ENCODE measurements around the gene KIF21B. TPM values are rescaled to one million over a fixed set of nuclear protein-coding genes. Genes with fewer than 3 reads are reported as not detected.

KIF21B gene
- total RNA-seq, 1 experiment from 2014 or later = 2.6 TPM

GRCh38 chr1:200990114-200990513 is 33.4 kb downstream of the KIF21B start:
- Mint-ChIP-seq H3K27me3 (ENCODE audit: insufficient read depth, unreplicated experiment) (no peaks in the 10 kb centered on the region), H3K27ac (ENCODE audit: unreplicated experiment) (no peak overlapping the region), H3K4me3 (ENCODE audit: unreplicated experiment) (no peak overlapping the region), H3K36me3 (ENCODE audit: insufficient read depth, unreplicated experiment) (no peaks in the 10 kb centered on the region), H3K9me3 (ENCODE audit: unreplicated experiment) (no peaks in the 10 kb centered on the region), H3K4me1 (ENCODE audit: low read depth, unreplicated experiment) (no peaks in the 10 kb centered on the region)
- H3K9me3 ChIP-seq = no peaks in the 10 kb centered on the region
- H3K36me3 ChIP-seq (ENCODE audit: control insufficient read depth, insufficient read depth, low read length) = no peaks in the 10 kb centered on the region
- intact Hi-C loops (cut with micrococcal nuclease; ENCODE audit: unreplicated experiment) = no loop called here
- H3K4me3 ChIP-seq (ENCODE audit: low read depth, low read length) = no peak overlapping the region
- no peaks in the 10 kb centered on the region for H3K27me3 ChIP-seq (replicated peaks; ENCODE audit: control insufficient read depth, insufficient read depth, low read length)
- ChIA-PET POLR2A (no interaction called here), CTCF (no interaction called here)
- H3K4me1 ChIP-seq = no peaks in the 10 kb centered on the region
- no peak for DNase-seq
- no peak for TF ChIP-seq CTCF (IDR thresholded peaks at IDR 0.05; ENCODE audit: insufficient read depth in 1 of 2, low read depth in 1 of 2, low read length in 1 of 2, severe bottlenecking in 1 of 2, unreplicated experiment in 1 of 2)
- no TSS peak for BruUV-seq (replicated peaks)

DNA sequence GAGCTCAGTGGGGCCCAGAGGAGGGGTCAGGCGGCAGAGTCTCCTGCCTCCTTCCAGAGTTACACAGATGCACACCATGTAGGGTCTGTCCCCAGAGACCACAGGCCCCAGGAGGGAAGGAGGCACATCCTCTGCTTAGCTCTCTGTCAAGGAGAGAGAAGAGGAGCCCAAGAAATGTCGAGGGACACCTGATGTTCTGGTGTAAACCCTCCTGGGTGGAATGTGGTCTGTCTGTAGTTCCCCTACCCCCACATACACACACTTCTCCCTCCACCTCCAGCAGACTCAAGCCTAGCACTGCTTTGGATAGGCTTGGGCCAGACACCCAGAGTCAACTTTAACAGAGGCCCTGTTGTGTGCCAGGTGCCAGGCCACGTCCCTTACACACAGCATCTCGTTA is 34.2 kb downstream of the KIF21B start:
- Mint-ChIP-seq H3K9me3 (ENCODE audit: unreplicated experiment) (no peaks in the 10 kb centered on the region), H3K27ac (ENCODE audit: unreplicated experiment) (no peak overlapping the region), H3K27me3 (ENCODE audit: insufficient read depth, unreplicated experiment) (no peaks in the 10 kb centered on the region), H3K4me3 (ENCODE audit: unreplicated experiment) (no peak overlapping the region), H3K36me3 (ENCODE audit: insufficient read depth, unreplicated experiment) (no peaks in the 10 kb centered on the region), H3K4me1 (ENCODE audit: low read depth, unreplicated experiment) (no peaks in the 10 kb centered on the region)
- Histone ChIP-seq H3K4me3 (ENCODE audit: low read depth, low read length) (no peak overlapping the region), H3K4me1 (no peaks in the 10 kb centered on the region), H3K36me3 (ENCODE audit: control insufficient read depth, insufficient read depth, low read length) (no peaks in the 10 kb centered on the region), H3K9me3 (no peaks in the 10 kb centered on the region), H3K27me3 (replicated peaks; ENCODE audit: control insufficient read depth, insufficient read depth, low read length) (no peaks in the 10 kb centered on the region)
- intact Hi-C loops (cut with micrococcal nuclease; ENCODE audit: unreplicated experiment) = no loop called here
- no TSS peak for BruUV-seq (replicated peaks)
- ChIA-PET CTCF (no interaction called here), POLR2A (no interaction called here)
- no peak for DNase-seq
- TF ChIP-seq CTCF (IDR thresholded peaks at IDR 0.05; ENCODE audit: insufficient read depth in 1 of 2, low read depth in 1 of 2, low read length in 1 of 2, severe bottlenecking in 1 of 2, unreplicated experiment in 1 of 2) = no peak

DNA sequence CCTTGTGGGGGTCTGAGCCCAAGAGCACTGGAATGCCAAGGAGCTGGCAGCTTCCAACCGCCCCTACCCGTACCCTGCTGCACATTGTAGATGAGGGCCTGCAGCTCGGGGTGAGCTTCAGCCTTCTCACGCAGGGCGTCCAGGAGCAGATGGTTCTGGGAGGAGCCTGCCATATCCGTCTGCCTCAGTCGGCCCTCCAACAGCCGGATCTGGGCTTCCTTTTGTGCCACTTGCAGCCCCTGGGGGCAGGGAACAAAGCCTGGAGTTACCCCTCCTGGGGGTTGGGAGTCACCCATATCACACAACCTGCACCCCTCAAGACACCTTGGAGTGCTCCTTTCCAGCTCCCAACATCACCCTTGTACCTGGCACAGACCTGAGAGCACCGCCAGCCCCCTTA is 34.8 kb downstream of the KIF21B start:
- H3K27ac Mint-ChIP-seq (ENCODE audit: unreplicated experiment) = no peak overlapping the region
- H3K4me3 Mint-ChIP-seq (ENCODE audit: unreplicated experiment) = no peak overlapping the region
- Histone ChIP-seq H3K9me3 (no peaks in the 10 kb centered on the region), H3K4me1 (no peaks in the 10 kb centered on the region), H3K27me3 (replicated peaks; ENCODE audit: control insufficient read depth, insufficient read depth, low read length) (no peaks in the 10 kb centered on the region), H3K4me3 (ENCODE audit: low read depth, low read length) (no peak overlapping the region), H3K36me3 (ENCODE audit: control insufficient read depth, insufficient read depth, low read length) (no peaks in the 10 kb centered on the region)
- no peaks in the 10 kb centered on the region for H3K27me3 Mint-ChIP-seq (ENCODE audit: insufficient read depth, unreplicated experiment)
- ChIA-PET CTCF (no interaction called here), POLR2A (no interaction called here)
- BruUV-seq (replicated peaks) = no TSS peak
- TF ChIP-seq CTCF (IDR thresholded peaks at IDR 0.05; ENCODE audit: insufficient read depth in 1 of 2, low read depth in 1 of 2, low read length in 1 of 2, severe bottlenecking in 1 of 2, unreplicated experiment in 1 of 2) = no peak
- DNase-seq = no peak
- no peaks in the 10 kb centered on the region for H3K36me3 Mint-ChIP-seq (ENCODE audit: insufficient read depth, unreplicated experiment)
- intact Hi-C loops (cut with micrococcal nuclease; ENCODE audit: unreplicated experiment) = no loop called here
- H3K4me1 Mint-ChIP-seq (ENCODE audit: low read depth, unreplicated experiment) = no peaks in the 10 kb centered on the region
- H3K9me3 Mint-ChIP-seq (ENCODE audit: unreplicated experiment) = no peaks in the 10 kb centered on the region
